ENCODE results near the gene PKDCC.

GRCh38 chr2:42072349-42073118, 24.7 kb downstream of the PKDCC start:
- TF ChIP-seq CTCF (IDR thresholded peaks at IDR 0.05) (no peak), ZFX (IDR thresholded peaks at IDR 0.05; ENCODE audit: borderline replicate concordance) (no peak)
